Measurements from ENCODE around the gene FRS2.

Gene FRS2

GRCh38 chr12:69578283-69578682, 108.1 kb downstream of the FRS2 start:
- Histone ChIP-seq H3K79me2 (no peaks in the 10 kb centered on the region), H3K27me3 (ENCODE audit: control insufficient read depth, insufficient read depth, low read length) (no peaks in the 10 kb centered on the region), H3K9ac (no peak overlapping the region), H3K4me3 (ENCODE audit: low read depth, low read length) (no peak overlapping the region), H3K4me1 (peaks cover 4% of the 10 kb centered on the region), H3K9me3 (ENCODE audit: control insufficient read depth, low read length) (no peaks in the 10 kb centered on the region), H3K36me3 (ENCODE audit: control insufficient read depth, insufficient read depth, low read length) (no peaks in the 10 kb centered on the region), H3K27ac (no peak overlapping the region), H3K4me2 (ENCODE audit: low read length) (no peak overlapping the region), H2AFZ (no peak overlapping the region)
- TF ChIP-seq CTCF (IDR thresholded peaks at IDR 0.05): no peak

- Histone ChIP-seq H3K36me3 (ENCODE audit: control insufficient read depth, insufficient read depth, low read length) (no peaks in the 10 kb centered on the region), H3K27ac (no peak overlapping the region), H3K4me2 (ENCODE audit: low read length) (no peak overlapping the region), H3K9me3 (ENCODE audit: control insufficient read depth, low read length) (no peaks in the 10 kb centered on the region), H3K4me3 (ENCODE audit: low read depth, low read length) (no peak overlapping the region), H3K27me3 (ENCODE audit: control insufficient read depth, insufficient read depth, low read length) (no peaks in the 10 kb centered on the region), H2AFZ (no peak overlapping the region), H3K9ac (no peak overlapping the region), H3K4me1 (peaks cover 4% of the 10 kb centered on the region), H3K79me2 (no peaks in the 10 kb centered on the region)
- TF ChIP-seq CTCF (IDR thresholded peaks at IDR 0.05): no peak
Observed at GRCh38 chr12:69579029-69579428, 108.8 kb downstream of the FRS2 start.

DNA sequence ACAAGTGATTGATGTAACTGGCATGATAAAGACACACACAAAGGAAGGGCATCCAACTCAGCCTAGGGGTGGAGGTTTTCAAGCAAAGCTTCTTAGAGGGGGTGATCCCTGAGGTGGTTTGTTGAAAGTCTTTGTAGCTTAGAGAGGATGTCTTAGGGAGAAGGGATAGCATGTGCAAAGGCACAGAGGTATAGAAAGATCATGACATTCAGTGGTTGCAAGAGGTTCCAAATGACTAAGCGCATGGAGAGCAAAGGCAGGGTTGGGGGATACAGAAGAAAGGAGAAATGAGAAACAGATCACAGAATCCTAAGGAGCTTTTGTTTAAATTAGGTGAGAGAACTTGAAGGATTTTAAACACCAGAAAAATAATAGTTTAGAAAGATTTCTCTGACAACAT, 109.9 kb downstream of the FRS2 start:
- Histone ChIP-seq H3K4me3 (ENCODE audit: low read depth, low read length) (no peak overlapping the region), H3K27me3 (ENCODE audit: control insufficient read depth, insufficient read depth, low read length) (no peaks in the 10 kb centered on the region), H2AFZ (no peak overlapping the region), H3K9ac (no peak overlapping the region), H3K4me2 (ENCODE audit: low read length) (no peak overlapping the region), H3K4me1 (peaks cover 4% of the 10 kb centered on the region), H3K9me3 (ENCODE audit: control insufficient read depth, low read length) (no peaks in the 10 kb centered on the region), H3K79me2 (no peaks in the 10 kb centered on the region), H3K36me3 (ENCODE audit: control insufficient read depth, insufficient read depth, low read length) (no peaks in the 10 kb centered on the region), H3K27ac (no peak overlapping the region)
- no peak for TF ChIP-seq CTCF (IDR thresholded peaks at IDR 0.05)

- Histone ChIP-seq H3K4me3 (ENCODE audit: low read depth, low read length) (no peak overlapping the region), H3K27ac (no peak overlapping the region), H3K9ac (no peak overlapping the region), H2AFZ (no peak overlapping the region), H3K79me2 (peaks cover 4% of the 10 kb centered on the region), H3K4me1 (peaks cover 4% of the 10 kb centered on the region), H3K36me3 (ENCODE audit: control insufficient read depth, insufficient read depth, low read length) (no peaks in the 10 kb centered on the region), H3K9me3 (ENCODE audit: control insufficient read depth, low read length) (no peaks in the 10 kb centered on the region), H3K4me2 (ENCODE audit: low read length) (no peak overlapping the region), H3K27me3 (ENCODE audit: control insufficient read depth, insufficient read depth, low read length) (no peaks in the 10 kb centered on the region)
- TF ChIP-seq CTCF (IDR thresholded peaks at IDR 0.05): no peak
Observed at GRCh38 chr12:69583203-69583602, 113.0 kb downstream of the FRS2 start.

- peak within 1 kb of the TSS; percentile 71 for H3K27ac ChIP-seq
- H3K4me1 ChIP-seq: peaks cover 4% of the 10 kb centered on the region
- peak within 1 kb of the TSS; percentile 65 for H3K4me2 ChIP-seq (ENCODE audit: low read length)
- H3K9me3 ChIP-seq (ENCODE audit: control insufficient read depth, low read length): no peaks in the 10 kb centered on the region
- no peaks in the 10 kb centered on the region for H3K27me3 ChIP-seq (ENCODE audit: control insufficient read depth, insufficient read depth, low read length)
- peak within 1 kb of the TSS; percentile 10 for H3K9ac ChIP-seq
- no peaks in the 10 kb centered on the region for H3K36me3 ChIP-seq (ENCODE audit: control insufficient read depth, insufficient read depth, low read length)
- peak within 1 kb of the TSS; percentile 97 for H3K4me3 ChIP-seq (ENCODE audit: low read depth, low read length)
- peaks cover 4% of the 10 kb centered on the region for H3K79me2 ChIP-seq
- H2AFZ ChIP-seq: peak within 1 kb of the TSS; percentile 77
- peak; percentile 24 for TF ChIP-seq CTCF (IDR thresholded peaks at IDR 0.05)
Observed at GRCh38 chr12:69585189-69586062, 115.2 kb downstream of the FRS2 start, which contains the start of gene CCT2. Gene CCT2 (plus strand): TSS chr12:69585459. CDS start chr12:69585522, 63 bp downstream.

All from parathyroid adenoma (tissue), 2 donors.